Endothelial cell of umbilical vein (primary cell): ENCODE data around the gene MTFMT. TPM values are rescaled to one million over a fixed set of nuclear protein-coding genes. Genes with fewer than 3 reads are reported as not detected.
A peak's percentile ranks its signal among the peaks of the same experiment; 100 is the strongest.

ENCODE experiments used
- BruUV-seq: library from RNA; stranded (reverse); fragments of 400-500 nt; replicated peaks from 2 replicates; lab custom pipeline; 2021; lab: Mats Ljungman, UMichigan
- CTCF ChIA-PET: fragments of 300-600, 350-600 bp; sonication (Branson Sonifier 250); formaldehyde crosslinking; loops from one replicate; lab custom pipeline; 2021; ENCODE audit warnings: antibody characterized with exemption, inconsistent platforms; lab: Charles Lee
- POLR2A ChIA-PET: fragments of 300-600, 350-600 bp; sonication (Branson Sonifier 250); formaldehyde crosslinking; loops from one replicate; lab custom pipeline; 2021; ENCODE audit warnings: antibody characterized with exemption, inconsistent platforms; lab: Charles Lee
- DNase-seq: peaks from one replicate; pipeline ENCODE4 v3.0.0-alpha.2; 2011; ENCODE audit warnings: low read depth, low spot score
- FAIRE-seq: peaks from 2 replicates; lab custom pipeline; 2011; peaks lifted over from hg19 to GRCh38; lab: Jason Lieb, UNC
- H2AFZ ChIP-seq: 2 replicates; pipeline ENCODE4 v1.6.0; 2012; ENCODE audit warnings: low read depth, low read length, control low read depth, inconsistent platforms
- H3K27ac ChIP-seq: 2 replicates; pipeline ENCODE4 v1.5.1; 2011; ENCODE audit warnings: low read depth, mild to moderate bottlenecking, control low read depth, low read length, moderate library complexity; ENCODE audit not compliant: insufficient read depth
- H3K27me3 ChIP-seq, 2 experiments: 2 replicates each; pipeline versions ENCODE4 v1.6.0 to v1.6.1; 2011; ENCODE audit warnings: low read length in 2 of 2, mixed read lengths in 1 of 2; ENCODE audit not compliant: control insufficient read depth in 2 of 2, insufficient read depth in 2 of 2
- H3K36me3 ChIP-seq, 2 experiments: 2 replicates in 1 of 2; 3 replicates in 1 of 2; pipeline ENCODE4 v1.5.1; 2011; ENCODE audit warnings: low read length in 2 of 2, mild to moderate bottlenecking in 1 of 2, moderate library complexity in 1 of 2; ENCODE audit not compliant: control insufficient read depth in 2 of 2, insufficient read depth in 2 of 2; ENCODE audit errors: extremely low read depth in 1 of 2
- H3K4me1 ChIP-seq: 3 replicates; pipeline ENCODE4 v1.5.1; 2011; ENCODE audit warnings: mild to moderate bottlenecking, low read length; ENCODE audit not compliant: control insufficient read depth, insufficient read depth; ENCODE audit errors: extremely low read depth
- H3K4me2 ChIP-seq: 2 replicates; pipeline ENCODE4 v1.6.1; 2011; ENCODE audit warnings: low read length, control low read depth, mixed read lengths; ENCODE audit not compliant: insufficient read depth
- H3K4me3 ChIP-seq, 3 experiments: fragments of 200-600 bp in 1 of 3; sonication (generic), shearing (Covaris generic) in 1 of 3; replicated peaks in 1 of 3; 2 replicates each; pipeline ENCODE4 v1.5.1; 2011 to 2016; ENCODE audit warnings: control low read depth in 3 of 3, low read length in 3 of 3, mild to moderate bottlenecking in 2 of 3, inconsistent platforms in 1 of 3, low read depth in 1 of 3, moderate library complexity in 1 of 3; ENCODE audit not compliant: insufficient read depth in 1 of 3
- H3K79me2 ChIP-seq: 2 replicates; pipeline ENCODE4 v1.6.0; 2012; ENCODE audit warnings: low read length, inconsistent platforms; ENCODE audit not compliant: control insufficient read depth, insufficient read depth
- H3K9ac ChIP-seq: replicated peaks from 2 replicates; pipeline ENCODE3; 2011; ENCODE audit warnings: low read length, control low read depth; ENCODE audit not compliant: insufficient read depth; ENCODE audit errors: extremely low read depth
- H3K9me1 ChIP-seq: replicated peaks from 3 replicates; pipeline ENCODE4 v1.6.0; 2011; ENCODE audit warnings: mild to moderate bottlenecking, low read length; ENCODE audit not compliant: control insufficient read depth, insufficient read depth; ENCODE audit errors: extremely low read depth
- H3K9me3 ChIP-seq: replicated peaks from 2 replicates; pipeline ENCODE4 v1.5.1; 2012; ENCODE audit warnings: low read length, inconsistent platforms; ENCODE audit not compliant: control insufficient read depth, insufficient read depth
- H4K20me1 ChIP-seq: replicated peaks from 2 replicates; pipeline ENCODE3; 2011; ENCODE audit warnings: mild to moderate bottlenecking, low read length; ENCODE audit not compliant: control insufficient read depth, insufficient read depth; ENCODE audit errors: extremely low read depth
- EZH2 ChIP-seq: IDR thresholded peaks from 2 replicates; pipeline ENCODE4 v1.6.1; 2012; ENCODE audit warnings: borderline replicate concordance, low read depth, mild to moderate bottlenecking, moderate library complexity, low read length, inconsistent platforms; ENCODE audit not compliant: severe bottlenecking
- FOS ChIP-seq: IDR thresholded peaks from 2 replicates; pipeline ENCODE4 v1.6.1; 2011; ENCODE audit warnings: mild to moderate bottlenecking, low read length, moderate library complexity, borderline replicate concordance; ENCODE audit not compliant: insufficient read depth
- GATA2 ChIP-seq: IDR thresholded peaks from 2 replicates; pipeline ENCODE4 v1.7.0; 2011; ENCODE audit warnings: low read depth, mild to moderate bottlenecking, moderate library complexity, mixed read lengths, low read length; ENCODE audit not compliant: insufficient read length, insufficient read depth
- MYC ChIP-seq: IDR thresholded peaks from one replicate; pipeline ENCODE4 v1.6.1; 2011; ENCODE audit warnings: mild to moderate bottlenecking, low read depth, low read length
- POLR2AphosphoS5 ChIP-seq: IDR thresholded peaks from 2 replicates; pipeline ENCODE4 v1.6.1; 2012; ENCODE audit warnings: low read depth, mild to moderate bottlenecking, control low read depth, low read length, moderate library complexity; ENCODE audit not compliant: insufficient read depth
- dilution Hi-C: fragments of 300-500 bp; cut with MboI; formaldehyde crosslinking; loops from one replicate; pipeline ENCODE4 v1.15.0; 2019; ENCODE audit warnings: low sequenced_read_pairs; ENCODE audit not compliant: extremely low pct_ligation_motif_present
- intact Hi-C: fragments of 100-400 bp; cut with micrococcal nuclease; formaldehyde crosslinking; loops from one replicate; pipeline ENCODE4 v1.10.0; 2022
- polyA plus RNA-seq, 4 experiments: library from polyadenylated mRNA; depleted of rRNA in 3 of 4; stranded (reverse) in 3 of 4; unstranded in 1 of 4; fragments of >200 nt; gene quantifications; 2 replicates each; pipeline versions ENCODE4 v1.2.1 to v1.2.3, GENCODE V29; 2011 to 2012; ENCODE audit warnings: missing spikeins in 1 of 4
- total RNA-seq: library from RNA; stranded (reverse); gene quantifications from 2 replicates; pipeline ENCODE4 v1.2.3, GENCODE V29; 2021
- TF ChIP-seq, protein P1 (sequence below): IDR thresholded peaks from 2 replicates; pipeline ENCODE4 v1.6.1; 2011; ENCODE audit not compliant: insufficient read depth, insufficient read length
- TF ChIP-seq, protein P2 (sequence below), 2 donors: IDR thresholded peaks; 1 replicate in 1 of 2; 2 replicates in 1 of 2; pipeline ENCODE4 v1.5.1; 2011; ENCODE audit warnings: low read length in 2 of 2, mild to moderate bottlenecking in 2 of 2, moderate library complexity in 2 of 2, control low read depth in 1 of 2, inconsistent platforms in 1 of 2, low read depth in 1 of 2; ENCODE audit not compliant: insufficient read depth in 1 of 2; ENCODE audit errors: extremely low read depth in 1 of 2

The MTFMT gene
- total and polyA plus RNA-seq, 2 donors (not counting 3 experiments of a cell fraction or from before 2014, with no cell fraction given) = 7.5 to 20.4 TPM

DNA sequence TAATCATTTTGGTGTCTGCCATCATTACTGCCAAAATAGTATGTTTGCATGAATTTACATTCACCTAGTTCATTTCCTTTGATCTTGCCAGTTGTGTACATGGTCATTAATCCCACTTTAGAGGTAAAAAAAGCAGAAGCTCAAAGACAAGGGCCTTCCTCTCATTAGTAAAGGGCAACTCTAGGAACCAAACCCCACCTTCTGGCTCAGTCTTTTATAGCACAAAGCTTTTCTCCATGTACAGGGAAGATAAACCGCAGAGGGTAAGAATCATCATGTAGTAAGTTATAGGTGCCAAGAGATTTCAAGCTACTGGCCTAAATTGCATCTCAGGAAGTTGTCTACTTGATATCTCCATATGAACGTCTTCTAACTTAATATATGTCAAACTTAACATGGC, 20.5 kb downstream of the MTFMT start:
- Histone ChIP-seq H3K4me2 (no peak overlapping the region), H3K9me1 (no peaks in the 10 kb centered on the region), H4K20me1 (no peaks in the 10 kb centered on the region), H3K9ac (no peak overlapping the region), H2AFZ (no peak overlapping the region), H3K4me1 (no peaks in the 10 kb centered on the region), H3K27me3 (no peaks in the 10 kb centered on the region), H3K79me2 (no peaks in the 10 kb centered on the region), H3K36me3 (peaks cover 0 to 3% of the 10 kb centered on the region in 2 experiments), H3K27ac (no peak overlapping the region), H3K9me3 (no peaks in the 10 kb centered on the region), H3K4me3 (no peak overlapping the region)
- FAIRE-seq = peak; percentile 35
- ChIA-PET POLR2A (no interaction called here), CTCF (interaction anchor here (0.6 to 1.7 kb wide), 10 partner anchors 10 to 281 kb away, joined by 3 to 7 read pairs (median 3); partner anchors contain the start of gene SPG21)
- DNase-seq = no peak
- BruUV-seq = no TSS peak
- dilution Hi-C loops (no loop called here), intact Hi-C loops (no loop called here)
- TF ChIP-seq, protein P1, sequence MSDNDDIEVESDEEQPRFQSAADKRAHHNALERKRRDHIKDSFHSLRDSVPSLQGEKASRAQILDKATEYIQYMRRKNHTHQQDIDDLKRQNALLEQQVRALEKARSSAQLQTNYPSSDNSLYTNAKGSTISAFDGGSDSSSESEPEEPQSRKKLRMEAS = no peak
- no peak for TF ChIP-seq GATA2
- TF ChIP-seq FOS = no peak
- no peak for TF ChIP-seq EZH2
- no peak for TF ChIP-seq POLR2AphosphoS5
- TF ChIP-seq, protein P2, sequence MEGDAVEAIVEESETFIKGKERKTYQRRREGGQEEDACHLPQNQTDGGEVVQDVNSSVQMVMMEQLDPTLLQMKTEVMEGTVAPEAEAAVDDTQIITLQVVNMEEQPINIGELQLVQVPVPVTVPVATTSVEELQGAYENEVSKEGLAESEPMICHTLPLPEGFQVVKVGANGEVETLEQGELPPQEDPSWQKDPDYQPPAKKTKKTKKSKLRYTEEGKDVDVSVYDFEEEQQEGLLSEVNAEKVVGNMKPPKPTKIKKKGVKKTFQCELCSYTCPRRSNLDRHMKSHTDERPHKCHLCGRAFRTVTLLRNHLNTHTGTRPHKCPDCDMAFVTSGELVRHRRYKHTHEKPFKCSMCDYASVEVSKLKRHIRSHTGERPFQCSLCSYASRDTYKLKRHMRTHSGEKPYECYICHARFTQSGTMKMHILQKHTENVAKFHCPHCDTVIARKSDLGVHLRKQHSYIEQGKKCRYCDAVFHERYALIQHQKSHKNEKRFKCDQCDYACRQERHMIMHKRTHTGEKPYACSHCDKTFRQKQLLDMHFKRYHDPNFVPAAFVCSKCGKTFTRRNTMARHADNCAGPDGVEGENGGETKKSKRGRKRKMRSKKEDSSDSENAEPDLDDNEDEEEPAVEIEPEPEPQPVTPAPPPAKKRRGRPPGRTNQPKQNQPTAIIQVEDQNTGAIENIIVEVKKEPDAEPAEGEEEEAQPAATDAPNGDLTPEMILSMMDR (IDR thresholded peaks at IDR 0.05; ENCODE audit: extremely low read depth in 1 of 2, insufficient read depth in 1 of 2, low read depth in 1 of 2, low read length in 2 of 2) = no peak
- no peak for TF ChIP-seq MYC
